ENCODE data around the gene VTN. TPM values are rescaled to one million over a fixed set of nuclear protein-coding genes. Genes with fewer than 3 reads are reported as not detected.

Gene VTN
- total RNA-seq, 1 donor from 2014 or later: 0.50 TPM

DNA sequence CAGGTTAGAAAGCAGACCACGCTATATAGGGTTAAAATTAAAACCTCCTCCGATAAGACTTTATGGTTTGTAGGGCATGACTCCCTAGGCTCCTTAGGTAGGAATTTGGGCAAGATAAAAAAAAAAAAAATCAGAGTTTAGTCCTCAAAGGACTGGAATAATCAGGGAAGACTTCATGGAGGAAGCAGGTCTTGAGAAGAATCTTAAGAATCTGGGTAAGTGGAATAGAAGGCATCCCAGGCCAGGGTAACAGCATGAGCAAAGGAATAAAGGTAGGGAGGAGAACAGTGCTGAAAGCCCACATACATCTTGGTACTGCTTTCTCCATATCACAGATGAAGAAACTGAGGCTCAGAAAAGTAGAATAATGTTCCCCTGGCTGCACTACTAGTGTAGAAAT lies 20.5 kb upstream of the VTN start:
- Mint-ChIP-seq H3K4me1 (ENCODE audit: low read depth) (no peaks in the 10 kb centered on the region), H3K9me3 (no peaks in the 10 kb centered on the region), H3K27ac (no peak overlapping the region), H3K27me3 (ENCODE audit: low read depth) (no peaks in the 10 kb centered on the region), H3K4me3 (ENCODE audit: low read depth) (no peak overlapping the region), H3K36me3 (ENCODE audit: low read depth) (peaks cover 47% of the 10 kb centered on the region)
- intact Hi-C loops (cut with micrococcal nuclease): no loop called here
- no peak for DNase-seq (ENCODE audit: low spot score)

GRCh38 chr17:28390141-28390540 lies 20.0 kb upstream of the VTN start:
- peaks cover 3% of the 10 kb centered on the region for H3K4me1 Mint-ChIP-seq (ENCODE audit: low read depth)
- H3K4me3 Mint-ChIP-seq (ENCODE audit: low read depth): no peak overlapping the region
- H3K27me3 Mint-ChIP-seq (ENCODE audit: low read depth): no peaks in the 10 kb centered on the region
- no peaks in the 10 kb centered on the region for H3K9me3 Mint-ChIP-seq
- H3K36me3 Mint-ChIP-seq (ENCODE audit: low read depth): peaks cover 46% of the 10 kb centered on the region
- DNase-seq (ENCODE audit: low spot score): no peak
- intact Hi-C loops (cut with micrococcal nuclease): no loop called here
- H3K27ac Mint-ChIP-seq: no peak overlapping the region

DNA sequence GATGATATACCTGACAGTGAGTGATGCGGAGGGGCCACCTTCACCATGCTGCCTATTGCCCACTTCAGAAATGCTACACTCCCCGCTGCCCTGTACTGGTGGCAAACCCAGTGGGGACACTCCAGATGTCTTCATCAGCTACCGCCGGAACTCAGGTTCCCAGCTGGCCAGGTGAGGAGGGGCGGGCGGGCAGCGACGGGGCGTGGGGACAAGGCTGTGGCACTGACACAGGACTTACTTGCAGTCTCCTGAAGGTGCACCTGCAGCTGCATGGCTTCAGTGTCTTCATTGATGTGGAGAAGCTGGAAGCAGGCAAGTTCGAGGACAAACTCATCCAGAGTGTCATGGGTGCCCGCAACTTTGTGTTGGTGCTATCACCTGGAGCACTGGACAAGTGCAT lies 18.0 kb upstream of the VTN start:
- intact Hi-C loops (cut with micrococcal nuclease): no loop called here
- no peak for DNase-seq (ENCODE audit: low spot score)
- Mint-ChIP-seq H3K27ac (no peak overlapping the region), H3K4me1 (ENCODE audit: low read depth) (peaks cover 13% of the 10 kb centered on the region), H3K27me3 (ENCODE audit: low read depth) (no peaks in the 10 kb centered on the region), H3K36me3 (ENCODE audit: low read depth) (peaks cover 43% of the 10 kb centered on the region), H3K4me3 (ENCODE audit: low read depth) (no peak overlapping the region), H3K9me3 (no peaks in the 10 kb centered on the region)

DNA sequence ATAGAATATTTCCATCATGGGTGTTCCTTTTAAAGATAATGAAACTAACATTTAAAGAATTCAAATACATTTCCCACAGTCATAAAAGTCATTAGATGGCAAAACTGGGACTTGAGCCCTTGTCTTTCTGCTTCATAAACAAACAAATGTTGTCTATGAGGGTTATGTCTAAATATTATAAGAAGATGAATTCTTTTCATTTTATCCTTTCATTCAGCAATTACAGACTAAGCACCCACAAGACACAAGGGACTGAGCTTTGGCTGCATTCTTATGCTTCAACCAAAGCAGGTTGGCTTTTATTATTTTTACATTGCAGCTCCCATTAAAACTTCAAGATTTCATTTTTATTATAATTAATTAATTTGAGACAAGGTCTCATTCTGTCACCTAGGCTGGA lies 16.3 kb upstream of the VTN start:
- Mint-ChIP-seq H3K36me3 (ENCODE audit: low read depth) (peaks cover 50% of the 10 kb centered on the region), H3K27me3 (ENCODE audit: low read depth) (peaks cover 3% of the 10 kb centered on the region), H3K27ac (no peak overlapping the region), H3K4me3 (ENCODE audit: low read depth) (no peak overlapping the region), H3K9me3 (no peaks in the 10 kb centered on the region), H3K4me1 (ENCODE audit: low read depth) (peaks cover 16% of the 10 kb centered on the region)
- DNase-seq (ENCODE audit: low spot score): no peak
- intact Hi-C loops (cut with micrococcal nuclease): no loop called here

DNA sequence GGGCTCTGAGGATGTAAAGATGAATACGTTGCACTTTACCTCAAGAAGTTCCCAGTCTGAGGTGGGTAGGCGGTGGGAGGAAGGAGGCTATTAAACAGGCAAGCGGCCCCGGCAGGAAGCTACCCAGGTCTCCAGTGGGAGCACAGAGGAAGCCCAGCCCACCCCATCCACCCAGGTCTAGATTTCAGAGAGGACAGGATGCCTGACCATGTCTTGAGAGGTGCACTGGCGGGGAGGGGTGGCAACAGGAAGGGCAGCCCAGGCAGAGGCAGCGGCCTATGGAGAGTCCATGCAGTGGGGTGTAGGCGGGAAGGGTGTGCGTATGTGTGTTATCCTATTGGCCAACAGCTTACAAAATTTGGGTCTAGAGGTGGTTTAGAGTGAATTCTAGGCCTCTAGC lies 15.3 kb upstream of the VTN start:
- intact Hi-C loops (cut with micrococcal nuclease): no loop called here

GRCh38 chr17:28385037-28385400 lies 14.9 kb upstream of the VTN start:
- H3K9me3 Mint-ChIP-seq: no peaks in the 10 kb centered on the region
- H3K4me1 Mint-ChIP-seq (ENCODE audit: low read depth): peaks cover 20% of the 10 kb centered on the region
- peaks cover 36% of the 10 kb centered on the region for H3K36me3 Mint-ChIP-seq (ENCODE audit: low read depth)
- peaks cover 7% of the 10 kb centered on the region for H3K27me3 Mint-ChIP-seq (ENCODE audit: low read depth)
- intact Hi-C loops (cut with micrococcal nuclease): no loop called here
- DNase-seq (ENCODE audit: low spot score): no peak
- peak overlapping the region; percentile 75 for H3K27ac Mint-ChIP-seq
- H3K4me3 Mint-ChIP-seq (ENCODE audit: low read depth): peak overlapping the region; percentile 89

More for the DNA sequence above, 15.3 kb upstream of the VTN start:
- Mint-ChIP-seq H3K27me3 (ENCODE audit: low read depth) (peaks cover 4% of the 10 kb centered on the region), H3K4me3 (ENCODE audit: low read depth) (peak overlapping the region; percentile 89), H3K4me1 (ENCODE audit: low read depth) (peaks cover 17% of the 10 kb centered on the region), H3K9me3 (no peaks in the 10 kb centered on the region), H3K36me3 (ENCODE audit: low read depth) (peaks cover 40% of the 10 kb centered on the region), H3K27ac (peak overlapping the region; percentile 20)
- DNase-seq (ENCODE audit: low spot score): no peak

- H3K36me3 Mint-ChIP-seq (ENCODE audit: low read depth): peaks cover 31% of the 10 kb centered on the region
- H3K27ac Mint-ChIP-seq: peak overlapping the region; percentile 75
- H3K4me1 Mint-ChIP-seq (ENCODE audit: low read depth): peaks cover 20% of the 10 kb centered on the region
- no peaks in the 10 kb centered on the region for H3K9me3 Mint-ChIP-seq
- peak; percentile 59 for DNase-seq (ENCODE audit: low spot score)
- H3K27me3 Mint-ChIP-seq (ENCODE audit: low read depth): peaks cover 7% of the 10 kb centered on the region
- intact Hi-C loops (cut with micrococcal nuclease): no loop called here
- H3K4me3 Mint-ChIP-seq (ENCODE audit: low read depth): peak overlapping the region; percentile 89
Measured at GRCh38 chr17:28384281-28385036, 14.4 kb upstream of the VTN start.

- peaks cover 7% of the 10 kb centered on the region for H3K27me3 Mint-ChIP-seq (ENCODE audit: low read depth)
- peak overlapping the region; percentile 4 for H3K4me3 Mint-ChIP-seq (ENCODE audit: low read depth)
- intact Hi-C loops (cut with micrococcal nuclease): no loop called here
- DNase-seq (ENCODE audit: low spot score): no peak
- no peak overlapping the region for H3K27ac Mint-ChIP-seq
- peaks cover 24% of the 10 kb centered on the region for H3K36me3 Mint-ChIP-seq (ENCODE audit: low read depth)
- no peaks in the 10 kb centered on the region for H3K9me3 Mint-ChIP-seq
- H3K4me1 Mint-ChIP-seq (ENCODE audit: low read depth): peaks cover 23% of the 10 kb centered on the region
Measured at GRCh38 chr17:28381141-28381825, 11.2 kb upstream of the VTN start.

DNA sequence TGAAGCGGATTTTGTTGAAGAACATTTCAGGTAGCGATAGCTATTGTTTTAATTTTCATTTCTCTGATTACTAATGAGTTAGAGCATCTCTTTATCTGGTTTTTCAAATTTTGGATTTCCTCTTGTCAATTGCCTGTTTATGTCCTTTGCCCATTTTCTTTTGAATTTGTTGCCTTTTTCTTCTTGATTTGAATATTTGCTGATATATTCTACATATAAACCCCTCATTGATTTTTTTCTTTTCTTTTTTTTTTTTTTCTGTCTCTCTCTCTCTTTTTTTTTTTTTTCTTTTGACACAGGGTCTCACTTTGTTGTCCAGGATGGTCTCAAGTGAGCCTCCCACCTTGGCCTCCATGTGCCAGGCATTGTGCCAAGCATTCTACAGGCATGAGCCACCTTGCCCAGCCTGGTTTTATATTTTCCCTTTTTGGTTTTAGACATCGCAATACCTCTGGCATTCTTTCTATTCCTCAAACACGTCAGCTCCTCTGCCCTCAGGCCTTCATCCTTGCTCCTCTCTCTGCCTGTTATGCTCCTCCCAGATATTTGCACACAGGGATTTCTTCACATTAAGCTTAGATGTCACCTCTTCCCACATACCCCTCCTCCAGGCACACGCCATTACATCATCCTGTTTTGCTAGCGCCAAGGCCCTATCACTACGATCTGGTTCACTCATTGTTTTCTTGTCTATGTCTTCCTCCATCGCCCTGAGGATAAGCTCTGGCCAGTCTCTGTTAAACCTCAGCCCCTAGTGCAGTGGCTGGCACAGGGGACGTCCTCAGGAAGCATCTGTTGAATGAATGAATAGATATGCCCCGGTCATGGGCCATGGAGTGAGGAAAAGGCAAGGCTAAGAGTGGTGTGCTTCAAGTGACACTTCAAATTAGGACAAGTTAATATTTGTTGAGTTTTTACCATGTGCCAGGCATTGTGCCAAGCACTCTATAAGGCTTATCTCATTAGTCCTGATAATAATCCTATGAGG lies 10.0 kb upstream of the VTN start:
- Mint-ChIP-seq H3K4me1 (ENCODE audit: low read depth) (peaks cover 20% of the 10 kb centered on the region), H3K4me3 (ENCODE audit: low read depth) (no peak overlapping the region), H3K27me3 (ENCODE audit: low read depth) (peaks cover 7% of the 10 kb centered on the region), H3K9me3 (no peaks in the 10 kb centered on the region), H3K27ac (no peak overlapping the region), H3K36me3 (ENCODE audit: low read depth) (peaks cover 21% of the 10 kb centered on the region)
- intact Hi-C loops (cut with micrococcal nuclease): loop anchor here (10.0 kb wide), 1 partner anchor 65 kb away; the partner anchor contains the start of gene TMEM97
- DNase-seq (ENCODE audit: low spot score): no peak

DNA sequence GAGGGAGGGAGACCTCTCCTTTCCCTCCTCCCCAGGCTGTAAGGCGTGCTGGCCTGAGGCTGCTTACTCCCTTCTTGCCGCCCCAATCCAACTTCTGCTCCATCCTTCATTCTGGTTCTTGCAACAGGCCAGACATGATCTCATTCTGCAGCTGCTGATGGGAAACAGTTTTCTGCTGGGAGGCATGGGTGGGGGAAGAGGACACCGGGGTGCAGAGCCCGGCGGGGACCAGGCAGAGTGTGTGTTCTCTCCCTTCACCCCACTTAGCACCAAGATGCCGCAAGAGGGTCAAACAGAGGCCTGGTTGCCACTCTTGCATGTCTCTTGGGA lies 2.8 kb upstream of the VTN start:
- H3K27me3 Mint-ChIP-seq (ENCODE audit: low read depth): no peaks in the 10 kb centered on the region
- H3K27ac Mint-ChIP-seq: peak overlapping the region; percentile 65
- peak overlapping the region; percentile 84 for H3K4me3 Mint-ChIP-seq (ENCODE audit: low read depth)

GRCh38 chr17:28372203-28372944 lies 2.3 kb upstream of the VTN start:
- DNase-seq (ENCODE audit: low spot score): no peak
- intact Hi-C loops (cut with micrococcal nuclease): loop anchor here (10.0 kb wide), 1 partner anchor 58 kb away; the partner anchor contains the start of gene TMEM97
- peak overlapping the region; percentile 65 for H3K27ac Mint-ChIP-seq

More for the DNA sequence above, 2.8 kb upstream of the VTN start:
- DNase-seq (ENCODE audit: low spot score): no peak
- Mint-ChIP-seq H3K36me3 (ENCODE audit: low read depth) (peaks cover 7% of the 10 kb centered on the region), H3K4me1 (ENCODE audit: low read depth) (peaks cover 13% of the 10 kb centered on the region), H3K9me3 (no peaks in the 10 kb centered on the region)
- intact Hi-C loops (cut with micrococcal nuclease): loop anchor here (10.0 kb wide), 1 partner anchor 58 kb away; the partner anchor contains the start of gene TMEM97

More at GRCh38 chr17:28372203-28372944, 2.3 kb upstream of the VTN start:
- Mint-ChIP-seq H3K36me3 (ENCODE audit: low read depth) (peaks cover 7% of the 10 kb centered on the region), H3K4me3 (ENCODE audit: low read depth) (peak overlapping the region; percentile 84), H3K9me3 (no peaks in the 10 kb centered on the region), H3K4me1 (ENCODE audit: low read depth) (peaks cover 13% of the 10 kb centered on the region), H3K27me3 (ENCODE audit: low read depth) (no peaks in the 10 kb centered on the region)

Data from activated T-helper 2 cell treated with anti-CD3 and anti-CD28 coated beads, Interferon-gamma antibody, Interleukin-2, Interleukin-4, amounts not matched to agents 10 μg/mL and 5 μg/mL and 100 μg/mL, durations not matched to agents 14 hours and 24 hours and 36 hours (primary cell).